ENCODE data around the gene RASSF3.
A peak's percentile ranks its signal among the peaks of the same experiment; 100 is the strongest.

RASSF3 gene

DNA sequence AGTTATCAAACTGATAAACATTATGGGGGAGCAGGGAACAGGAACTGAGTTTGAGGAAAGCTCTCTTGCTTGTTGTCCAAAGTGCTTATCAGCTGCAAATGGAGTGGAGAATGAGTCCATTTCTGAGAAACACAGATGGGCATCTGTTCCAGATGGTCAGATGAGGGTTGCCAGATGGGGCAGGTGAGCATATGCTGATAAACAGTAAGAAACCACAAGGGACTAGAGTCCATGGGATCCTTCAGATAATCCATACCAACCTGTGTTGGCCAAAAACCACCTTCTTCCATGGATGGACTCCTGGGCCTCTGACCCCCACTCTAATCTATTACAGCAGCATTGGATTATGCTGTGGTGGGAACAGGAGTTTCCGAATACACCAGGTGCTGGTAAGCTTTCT is 110.6 kb downstream of the RASSF3 start:
- TF ChIP-seq, protein P1, sequence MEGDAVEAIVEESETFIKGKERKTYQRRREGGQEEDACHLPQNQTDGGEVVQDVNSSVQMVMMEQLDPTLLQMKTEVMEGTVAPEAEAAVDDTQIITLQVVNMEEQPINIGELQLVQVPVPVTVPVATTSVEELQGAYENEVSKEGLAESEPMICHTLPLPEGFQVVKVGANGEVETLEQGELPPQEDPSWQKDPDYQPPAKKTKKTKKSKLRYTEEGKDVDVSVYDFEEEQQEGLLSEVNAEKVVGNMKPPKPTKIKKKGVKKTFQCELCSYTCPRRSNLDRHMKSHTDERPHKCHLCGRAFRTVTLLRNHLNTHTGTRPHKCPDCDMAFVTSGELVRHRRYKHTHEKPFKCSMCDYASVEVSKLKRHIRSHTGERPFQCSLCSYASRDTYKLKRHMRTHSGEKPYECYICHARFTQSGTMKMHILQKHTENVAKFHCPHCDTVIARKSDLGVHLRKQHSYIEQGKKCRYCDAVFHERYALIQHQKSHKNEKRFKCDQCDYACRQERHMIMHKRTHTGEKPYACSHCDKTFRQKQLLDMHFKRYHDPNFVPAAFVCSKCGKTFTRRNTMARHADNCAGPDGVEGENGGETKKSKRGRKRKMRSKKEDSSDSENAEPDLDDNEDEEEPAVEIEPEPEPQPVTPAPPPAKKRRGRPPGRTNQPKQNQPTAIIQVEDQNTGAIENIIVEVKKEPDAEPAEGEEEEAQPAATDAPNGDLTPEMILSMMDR (IDR thresholded peaks at IDR 0.05; ENCODE audit: extremely low read depth, missing control alignments), result no peak
- DNase-seq (ENCODE audit: low spot score), result no peak

DNA sequence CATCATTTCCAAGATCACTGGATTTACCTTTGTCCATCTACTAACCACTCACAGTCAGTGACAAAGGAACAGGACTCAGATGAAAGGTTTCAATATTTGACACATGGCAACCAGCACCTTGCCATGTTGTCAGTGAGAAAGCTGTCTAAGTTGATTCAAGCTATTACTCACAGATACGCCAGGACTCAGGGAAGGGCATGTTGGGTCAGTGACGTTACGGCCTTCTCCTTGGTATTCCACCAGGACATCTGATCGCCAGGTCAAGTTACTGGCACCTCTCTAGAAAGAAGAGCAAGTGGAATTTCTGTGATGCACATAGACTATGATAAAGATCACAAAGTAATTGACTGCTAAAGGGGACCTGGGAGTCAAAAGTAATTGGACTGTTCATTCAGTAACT is 112.5 kb downstream of the RASSF3 start:
- no peak for DNase-seq (ENCODE audit: low spot score)
- TF ChIP-seq, protein P1 (IDR thresholded peaks at IDR 0.05; ENCODE audit: extremely low read depth, missing control alignments), result no peak

DNA sequence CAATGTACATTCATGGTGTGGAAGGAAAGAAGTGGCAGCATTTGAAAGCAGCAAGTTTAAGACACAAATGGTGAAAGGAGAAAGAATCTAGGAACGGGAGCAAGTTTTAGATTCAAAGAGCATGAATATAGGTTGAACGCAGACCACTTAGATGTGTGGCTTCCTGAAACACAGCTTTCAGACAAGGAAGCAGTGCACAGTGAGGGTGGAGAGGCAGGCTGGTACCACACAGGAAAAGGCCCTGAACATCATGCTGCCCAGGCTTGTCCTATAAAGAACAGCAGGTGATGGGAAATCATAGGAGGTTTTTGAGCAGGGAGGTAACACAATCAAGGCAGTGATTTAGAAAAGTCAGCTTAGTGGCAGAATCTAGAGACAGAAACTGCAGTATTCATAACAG is 113.3 kb downstream of the RASSF3 start:
- TF ChIP-seq, protein P1 (IDR thresholded peaks at IDR 0.05; ENCODE audit: extremely low read depth, missing control alignments), result no peak

DNA sequence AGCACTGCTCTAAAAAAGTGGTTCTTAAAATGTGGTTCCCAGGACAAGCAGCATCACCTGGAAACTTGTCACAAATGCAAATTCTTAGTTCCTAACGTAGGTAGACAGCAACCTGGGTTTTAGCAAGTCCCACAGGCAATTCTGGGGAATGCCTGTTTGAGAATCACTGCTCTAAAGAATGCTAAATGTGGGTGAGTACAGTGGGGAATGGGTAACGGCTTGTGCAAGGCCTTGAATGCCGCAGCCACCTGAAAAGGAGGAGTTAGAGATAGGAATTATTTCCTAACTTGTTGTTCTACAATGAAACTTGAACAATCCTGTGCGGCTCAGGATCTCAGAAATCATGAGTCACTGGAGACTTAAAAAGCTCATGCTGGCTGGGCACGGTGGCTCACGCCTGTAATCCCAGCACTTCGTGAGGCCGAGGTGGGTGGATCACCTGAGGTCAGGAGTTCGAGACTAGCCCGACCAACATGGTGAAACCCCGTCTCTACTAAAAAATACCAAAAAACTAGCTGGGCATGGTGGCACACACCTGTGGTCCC is 114.0 kb downstream of the RASSF3 start:
- TF ChIP-seq, protein P1 (IDR thresholded peaks at IDR 0.05; ENCODE audit: extremely low read depth, missing control alignments), result no peak
- no peak for DNase-seq (ENCODE audit: low spot score)

More for the DNA sequence above, 113.3 kb downstream of the RASSF3 start:
- DNase-seq (ENCODE audit: low spot score), result no peak

DNA sequence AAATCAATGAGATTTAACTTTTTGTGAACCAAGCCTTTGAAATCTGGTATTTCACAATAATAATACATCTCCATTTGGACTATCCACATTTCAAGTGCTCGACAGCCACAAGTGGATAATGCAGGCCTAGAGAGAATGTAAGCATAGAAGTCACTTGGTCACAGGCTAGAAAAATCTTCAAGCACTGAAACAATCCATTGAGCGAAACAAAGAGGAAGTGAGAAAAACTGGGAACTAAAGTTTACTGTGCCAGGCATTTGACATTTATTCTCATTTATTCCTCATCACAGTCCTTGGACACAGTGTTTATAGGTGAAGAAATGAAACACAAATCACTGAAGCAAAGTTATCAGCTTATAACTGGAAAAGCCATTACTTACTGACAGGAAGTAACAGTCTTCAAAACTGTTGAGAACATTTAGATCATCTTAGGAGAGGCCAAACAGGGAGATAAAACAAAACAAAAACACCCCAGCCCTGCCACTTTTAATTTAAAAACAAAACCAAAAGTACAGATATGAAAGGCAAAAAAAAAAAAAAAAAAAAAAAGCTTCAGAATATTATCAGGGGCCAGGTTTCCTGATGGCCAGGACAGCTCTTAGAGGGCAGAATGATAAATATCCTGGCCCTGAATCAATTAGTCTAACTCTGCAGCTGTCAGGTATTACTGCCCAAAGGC is 119.8 kb downstream of the RASSF3 start:
- TF ChIP-seq, protein P1 (IDR thresholded peaks at IDR 0.05; ENCODE audit: extremely low read depth, missing control alignments), result no peak
- peak; percentile 16 for DNase-seq (ENCODE audit: low spot score)

DNA sequence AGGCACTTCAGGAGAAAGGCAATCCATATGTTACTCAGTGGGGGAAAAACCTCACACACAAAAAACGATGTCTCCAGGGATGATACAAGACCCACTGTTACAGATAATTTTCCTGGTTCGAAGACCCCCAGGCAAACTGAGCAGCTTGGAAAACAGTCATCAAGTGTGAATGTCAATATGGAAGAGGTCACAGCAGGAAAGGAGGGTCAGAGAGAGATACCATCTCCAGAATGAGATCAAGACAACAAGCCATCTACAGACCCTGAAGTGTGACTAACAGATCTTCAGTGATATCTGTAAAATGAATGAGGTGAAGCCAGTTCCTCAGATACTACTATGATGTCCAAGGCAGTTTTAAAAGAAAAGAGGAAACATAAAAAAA is 120.3 kb downstream of the RASSF3 start:
- DNase-seq (ENCODE audit: low spot score), result no peak
- TF ChIP-seq, protein P1 (IDR thresholded peaks at IDR 0.05; ENCODE audit: extremely low read depth, missing control alignments), result no peak

DNA sequence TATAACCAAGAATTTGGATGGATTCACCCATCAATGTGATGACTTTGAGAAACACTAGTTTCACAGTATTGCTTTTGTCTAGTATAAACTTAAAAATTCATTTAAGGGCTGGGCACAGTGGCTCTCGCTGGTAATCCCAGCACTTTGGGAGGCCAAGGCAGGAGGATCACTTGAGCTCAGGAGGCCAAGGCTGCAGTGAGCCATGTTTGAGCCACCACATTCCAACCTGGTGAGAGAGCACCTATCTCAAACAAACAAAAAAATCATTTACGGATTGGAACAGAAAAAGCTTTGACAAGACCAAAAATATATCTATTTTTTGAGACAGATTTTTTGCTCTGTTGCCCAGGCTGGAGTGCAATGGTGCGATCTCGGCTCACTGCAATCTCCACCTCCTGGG is 121.4 kb downstream of the RASSF3 start:
- DNase-seq (ENCODE audit: low spot score), result no peak
- TF ChIP-seq, protein P1 (IDR thresholded peaks at IDR 0.05; ENCODE audit: extremely low read depth, missing control alignments), result no peak

All from GM20000 (cell line).